HEK293 (cell line): Measurements from ENCODE around the gene MATCAP1.
A peak's percentile ranks its signal among the peaks of the same experiment; 100 is the strongest.

Source experiments
- AEBP2 ChIP-seq: fragments of 450-650 bp; formaldehyde crosslinking; IDR thresholded peaks from 2 replicates; pipeline ENCODE4 v1.5.1; 2016; ENCODE audit warnings: missing biosample characterization, missing genetic modification characterization, borderline replicate concordance
- MEIS1 ChIP-seq: sonication (generic); formaldehyde crosslinking; IDR thresholded peaks from 2 replicates; pipeline ENCODE4 v1.8.1; 2022; ENCODE audit warnings: missing genetic modification reagents, mild to moderate bottlenecking, borderline replicate concordance
- MYNN ChIP-seq: fragments of 450-650 bp; formaldehyde crosslinking; IDR thresholded peaks from 2 replicates; pipeline ENCODE4 v1.5.1; 2016; ENCODE audit warnings: missing biosample characterization, missing genetic modification characterization, borderline replicate concordance
- SALL2 ChIP-seq: fragments of 450-650 bp; formaldehyde crosslinking; IDR thresholded peaks from 2 replicates; pipeline ENCODE4 v1.5.0; 2017; ENCODE audit warnings: missing biosample characterization, mild to moderate bottlenecking, missing genetic modification characterization, borderline replicate concordance
- SP2 ChIP-seq: fragments of 450-650 bp; formaldehyde crosslinking; IDR thresholded peaks from 2 replicates; pipeline ENCODE4 v1.5.1; 2016; ENCODE audit warnings: missing biosample characterization, missing genetic modification characterization
- SP3 ChIP-seq: fragments of 450-650 bp; formaldehyde crosslinking; IDR thresholded peaks from 2 replicates; pipeline ENCODE4 v1.5.1; 2016; ENCODE audit warnings: missing biosample characterization, missing genetic modification characterization
- ZBTB7A ChIP-seq: fragments of 450-650 bp; formaldehyde crosslinking; IDR thresholded peaks from 2 replicates; pipeline ENCODE4 v1.5.1; 2016; ENCODE audit warnings: low read depth, missing biosample characterization, missing genetic modification characterization
- ZEB2 ChIP-seq: fragments of 450-650 bp; formaldehyde crosslinking; IDR thresholded peaks from 2 replicates; pipeline ENCODE4 v1.5.1; 2016; ENCODE audit warnings: missing biosample characterization, missing genetic modification characterization
- ZFHX2 ChIP-seq: fragments of 450-650 bp; formaldehyde crosslinking; conservative IDR thresholded peaks from 2 replicates; pipeline ENCODE4 v1.5.1; 2016; ENCODE audit warnings: missing biosample characterization, missing genetic modification characterization
- ZIC2 ChIP-seq: fragments of 450-650 bp; formaldehyde crosslinking; IDR thresholded peaks from 2 replicates; pipeline ENCODE4 v1.5.1; 2016; ENCODE audit warnings: missing biosample characterization, missing genetic modification characterization
- ZNF174 ChIP-seq: fragments of 450-650 bp; formaldehyde crosslinking; IDR thresholded peaks from 2 replicates; pipeline ENCODE4 v1.5.0; 2017; ENCODE audit warnings: missing biosample characterization, mild to moderate bottlenecking, missing genetic modification characterization
- ZNF19 ChIP-seq: fragments of 450-650 bp; formaldehyde crosslinking; IDR thresholded peaks from 2 replicates; pipeline ENCODE4; 2016; ENCODE audit warnings: missing biosample characterization, missing genetic modification characterization, low read depth
- ZNF2 ChIP-seq: fragments of 450-650 bp; formaldehyde crosslinking; IDR thresholded peaks from 2 replicates; pipeline ENCODE4 v1.5.1; 2016; ENCODE audit warnings: missing biosample characterization, missing genetic modification characterization
- ZNF221 ChIP-seq: fragments of 450-650 bp; formaldehyde crosslinking; IDR thresholded peaks from 2 replicates; pipeline ENCODE4 v1.5.1; 2017; ENCODE audit warnings: missing biosample characterization, missing genetic modification characterization, borderline replicate concordance
- ZNF350 ChIP-seq: fragments of 450-650 bp; formaldehyde crosslinking; IDR thresholded peaks from 2 replicates; pipeline ENCODE4 v1.5.0; 2017; ENCODE audit warnings: missing biosample characterization, mild to moderate bottlenecking, missing genetic modification characterization
- ZNF362 ChIP-seq: fragments of 450-650 bp; formaldehyde crosslinking; IDR thresholded peaks from 2 replicates; pipeline ENCODE4 v1.5.1; 2016; ENCODE audit warnings: missing biosample characterization, missing genetic modification characterization
- ZNF404 ChIP-seq: fragments of 450-650 bp; formaldehyde crosslinking; IDR thresholded peaks from 2 replicates; pipeline ENCODE4 v1.5.1; 2017; ENCODE audit warnings: missing biosample characterization, missing genetic modification characterization
- ZNF433 ChIP-seq: fragments of 450-650 bp; formaldehyde crosslinking; IDR thresholded peaks from 2 replicates; pipeline ENCODE4 v1.5.1; 2016; ENCODE audit warnings: missing biosample characterization, missing genetic modification characterization, low read depth
- ZNF48 ChIP-seq: fragments of 450-650 bp; formaldehyde crosslinking; IDR thresholded peaks from 2 replicates; pipeline ENCODE4 v1.5.1; 2016; ENCODE audit warnings: missing biosample characterization, missing genetic modification characterization
- ZNF521 ChIP-seq: fragments of 450-650 bp; formaldehyde crosslinking; IDR thresholded peaks from 2 replicates; pipeline ENCODE4 v1.5.1; 2017; ENCODE audit warnings: missing biosample characterization, mild to moderate bottlenecking, missing genetic modification characterization
- ZNF529 ChIP-seq: fragments of 450-650 bp; formaldehyde crosslinking; IDR thresholded peaks from 2 replicates; pipeline ENCODE4 v1.5.1; 2017; ENCODE audit warnings: missing genetic modification characterization, missing biosample characterization; ENCODE audit not compliant: insufficient replicate concordance
- ZNF549 ChIP-seq: fragments of 450-650 bp; IDR thresholded peaks from 2 replicates; pipeline ENCODE4 v1.5.1; 2018; ENCODE audit warnings: missing biosample characterization, missing genetic modification characterization, mild to moderate bottlenecking, inconsistent platforms, moderate library complexity
- ZNF561 ChIP-seq: fragments of 450-650 bp; IDR thresholded peaks from 2 replicates; pipeline ENCODE4 v1.5.1; 2018; ENCODE audit warnings: missing biosample characterization, missing genetic modification characterization, borderline replicate concordance
- ZNF621 ChIP-seq: fragments of 450-650 bp; formaldehyde crosslinking; IDR thresholded peaks from 2 replicates; pipeline ENCODE4 v1.5.1; 2017; ENCODE audit warnings: missing biosample characterization, missing genetic modification characterization
- ZNF664 ChIP-seq: fragments of 450-650 bp; formaldehyde crosslinking; IDR thresholded peaks from 2 replicates; pipeline ENCODE4 v1.5.1; 2016; ENCODE audit warnings: missing biosample characterization, missing genetic modification characterization
- ZNF677 ChIP-seq: fragments of 450-650 bp; IDR thresholded peaks from 2 replicates; pipeline ENCODE4 v1.5.0; 2018; ENCODE audit warnings: missing biosample characterization, mild to moderate bottlenecking, missing genetic modification characterization, moderate library complexity
- ZNF704 ChIP-seq: fragments of 450-650 bp; formaldehyde crosslinking; IDR thresholded peaks from 2 replicates; pipeline ENCODE4 v1.5.1; 2016; ENCODE audit warnings: missing biosample characterization, missing genetic modification characterization
- ZNF776 ChIP-seq: fragments of 450-650 bp; formaldehyde crosslinking; IDR thresholded peaks from 2 replicates; pipeline ENCODE4 v1.5.0; 2017; ENCODE audit warnings: missing biosample characterization, missing genetic modification characterization, borderline replicate concordance
- ZNF791 ChIP-seq: fragments of 450-650 bp; formaldehyde crosslinking; IDR thresholded peaks from 2 replicates; pipeline ENCODE4 v1.5.1; 2016; ENCODE audit warnings: missing biosample characterization, missing genetic modification characterization
- ZSCAN16 ChIP-seq: fragments of 450-650 bp; formaldehyde crosslinking; IDR thresholded peaks from 2 replicates; pipeline ENCODE4 v1.5.1; 2016; ENCODE audit warnings: missing biosample characterization, missing genetic modification characterization
- ZSCAN18 ChIP-seq: fragments of 450-650 bp; formaldehyde crosslinking; IDR thresholded peaks from 2 replicates; pipeline ENCODE4 v1.5.1; 2016; ENCODE audit warnings: missing biosample characterization, missing genetic modification characterization
- TF ChIP-seq, protein P1 (sequence below): fragments of 450-650 bp; formaldehyde crosslinking; IDR thresholded peaks from 2 replicates; pipeline ENCODE4 v1.5.1; 2017; ENCODE audit warnings: missing biosample characterization, missing genetic modification characterization
- TF ChIP-seq, protein P2 (sequence below): fragments of 450-650 bp; formaldehyde crosslinking; IDR thresholded peaks from 2 replicates; pipeline ENCODE4 v1.5.1; 2016; ENCODE audit warnings: missing biosample characterization, missing genetic modification characterization

MATCAP1 gene

GRCh38 chr16:67191995-67192681 lies 8.4 kb upstream of the MATCAP1 start, which contains the start of gene E2F4 (continued):
- TF ChIP-seq ZNF791 (no peak), ZNF677 (tag by site-specific recombination) (no peak), ZFHX2 (tag by site-specific recombination) (peak; percentile 23; the same call in 1 of the 2 replicates), ZNF48 (tag by site-specific recombination) (no peak), ZNF561 (tag by site-specific recombination) (peak; percentile 60; the same call in 1 of the 2 replicates), ZNF433 (tag by site-specific recombination) (no peak), ZNF549 (tag by site-specific recombination) (no peak), AEBP2 (tag by site-specific recombination) (no peak), ZEB2 (tag by site-specific recombination) (peak; percentile 44; the same call in 1 of the 2 replicates), MEIS1 (CRISPR knock-in tag) (no peak), SP2 (tag by site-specific recombination) (peak; percentile 81), ZSCAN16 (tag by site-specific recombination) (no peak), ZBTB7A (no peak), ZNF529 (tag by site-specific recombination) (no peak), SALL2 (tag by site-specific recombination) (no peak), ZNF521 (no peak), ZNF664 (no peak), ZNF362 (no peak), ZSCAN18 (tag by site-specific recombination) (no peak), ZNF350 (tag by site-specific recombination) (no peak), ZNF776 (tag by site-specific recombination) (no peak), SP3 (tag by site-specific recombination) (0 out of 2 replicates have a peak, but pooled peaks have one; percentile 15), ZNF404 (tag by site-specific recombination) (no peak), ZNF2 (tag by site-specific recombination) (no peak), ZNF221 (tag by site-specific recombination) (no peak), MYNN (tag by site-specific recombination) (no peak), ZNF19 (no peak), ZNF174 (tag by site-specific recombination) (no peak), ZNF704 (no peak), ZIC2 (tag by site-specific recombination) (no peak), ZNF621 (no peak)
- TF ChIP-seq, protein P1, sequence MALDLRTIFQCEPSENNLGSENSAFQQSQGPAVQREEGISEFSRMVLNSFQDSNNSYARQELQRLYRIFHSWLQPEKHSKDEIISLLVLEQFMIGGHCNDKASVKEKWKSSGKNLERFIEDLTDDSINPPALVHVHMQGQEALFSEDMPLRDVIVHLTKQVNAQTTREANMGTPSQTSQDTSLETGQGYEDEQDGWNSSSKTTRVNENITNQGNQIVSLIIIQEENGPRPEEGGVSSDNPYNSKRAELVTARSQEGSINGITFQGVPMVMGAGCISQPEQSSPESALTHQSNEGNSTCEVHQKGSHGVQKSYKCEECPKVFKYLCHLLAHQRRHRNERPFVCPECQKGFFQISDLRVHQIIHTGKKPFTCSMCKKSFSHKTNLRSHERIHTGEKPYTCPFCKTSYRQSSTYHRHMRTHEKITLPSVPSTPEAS (tag by site-specific recombination): no peak
- TF ChIP-seq, protein P2, sequence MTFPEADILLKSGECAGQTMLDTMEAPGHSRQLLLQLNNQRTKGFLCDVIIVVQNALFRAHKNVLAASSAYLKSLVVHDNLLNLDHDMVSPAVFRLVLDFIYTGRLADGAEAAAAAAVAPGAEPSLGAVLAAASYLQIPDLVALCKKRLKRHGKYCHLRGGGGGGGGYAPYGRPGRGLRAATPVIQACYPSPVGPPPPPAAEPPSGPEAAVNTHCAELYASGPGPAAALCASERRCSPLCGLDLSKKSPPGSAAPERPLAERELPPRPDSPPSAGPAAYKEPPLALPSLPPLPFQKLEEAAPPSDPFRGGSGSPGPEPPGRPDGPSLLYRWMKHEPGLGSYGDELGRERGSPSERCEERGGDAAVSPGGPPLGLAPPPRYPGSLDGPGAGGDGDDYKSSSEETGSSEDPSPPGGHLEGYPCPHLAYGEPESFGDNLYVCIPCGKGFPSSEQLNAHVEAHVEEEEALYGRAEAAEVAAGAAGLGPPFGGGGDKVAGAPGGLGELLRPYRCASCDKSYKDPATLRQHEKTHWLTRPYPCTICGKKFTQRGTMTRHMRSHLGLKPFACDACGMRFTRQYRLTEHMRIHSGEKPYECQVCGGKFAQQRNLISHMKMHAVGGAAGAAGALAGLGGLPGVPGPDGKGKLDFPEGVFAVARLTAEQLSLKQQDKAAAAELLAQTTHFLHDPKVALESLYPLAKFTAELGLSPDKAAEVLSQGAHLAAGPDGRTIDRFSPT (tag by site-specific recombination): no peak
